Common myeloid progenitor, CD34-positive (primary cell): ENCODE results near the gene BCR.
A peak's percentile ranks its signal among the peaks of the same experiment; 100 is the strongest.

ENCODE experiments used
- CTCF ChIA-PET: fragments of 350-600 bp; sonication (Branson Sonifier 250); formaldehyde crosslinking; loops from one replicate; lab custom pipeline; 2021; ENCODE audit warnings: antibody characterized with exemption; lab: Charles Lee
- POLR2A ChIA-PET: fragments of 350-600 bp; sonication (Branson Sonifier 250); formaldehyde crosslinking; loops from one replicate; lab custom pipeline; 2021; ENCODE audit warnings: antibody characterized with exemption; lab: Charles Lee
- DNase-seq, 3 donors: peaks; one replicate each; pipeline versions ENCODE4 v3.0.0 to v3.0.0-alpha.2; 2013
- H3K27ac ChIP-seq, 2 experiments: 1 replicate in 1 of 2; 2 replicates in 1 of 2; pipeline ENCODE4 v1.7.0; 2013; ENCODE audit warnings: inconsistent platforms in 2 of 2, low read length in 2 of 2, mild to moderate bottlenecking in 2 of 2, low read depth in 1 of 2, moderate library complexity in 1 of 2; ENCODE audit not compliant: severe bottlenecking in 2 of 2, insufficient read depth in 1 of 2, poor library complexity in 1 of 2
- H3K27me3 ChIP-seq, 5 experiments: replicated peaks in 2 of 5; 1 replicate in 3 of 5; 2 replicates in 2 of 5; pipeline versions ENCODE4 v1.6.1 to v1.7.0; 2013; ENCODE audit warnings: low read length in 4 of 5, mild to moderate bottlenecking in 2 of 5, moderate library complexity in 2 of 5, inconsistent platforms in 1 of 5; ENCODE audit not compliant: insufficient read depth in 5 of 5, control insufficient read depth in 4 of 5
- H3K36me3 ChIP-seq, 4 experiments: 1 replicate in 2 of 4; 2 replicates in 2 of 4; pipeline versions ENCODE4 v1.6.1 to v1.7.0; 2013; ENCODE audit warnings: low read length in 3 of 4, control low read depth in 1 of 4, mild to moderate bottlenecking in 1 of 4; ENCODE audit not compliant: control insufficient read depth in 4 of 4, insufficient read depth in 4 of 4
- H3K4me1 ChIP-seq, 4 experiments: 1 replicate in 3 of 4; 2 replicates in 1 of 4; pipeline versions ENCODE4 v1.6.1 to v1.7.1; 2013; ENCODE audit warnings: low read length in 3 of 4, mild to moderate bottlenecking in 3 of 4, control low read depth in 1 of 4, inconsistent platforms in 1 of 4, moderate library complexity in 1 of 4; ENCODE audit not compliant: control insufficient read depth in 4 of 4, insufficient read depth in 4 of 4; ENCODE audit errors: control extremely low read depth in 1 of 4
- H3K4me3 ChIP-seq, 7 experiments: 1 replicate in 4 of 7; 2 replicates in 3 of 7; pipeline versions ENCODE4 v1.5.1 to v1.7.0; 2013; ENCODE audit warnings: mild to moderate bottlenecking in 7 of 7, low read length in 6 of 7, moderate library complexity in 6 of 7, inconsistent platforms in 2 of 7, low read depth in 2 of 7, control low read depth in 1 of 7; ENCODE audit not compliant: insufficient read depth in 4 of 7, control insufficient read depth in 1 of 7; ENCODE audit errors: extremely low read depth in 1 of 7
- H3K9me3 ChIP-seq, 5 experiments: 1 replicate in 4 of 5; 2 replicates in 1 of 5; pipeline versions ENCODE4 v1.6.1 to v1.7.1; 2013; ENCODE audit warnings: low read length in 4 of 5, mild to moderate bottlenecking in 2 of 5, inconsistent platforms in 1 of 5, low read depth in 1 of 5, moderate library complexity in 1 of 5; ENCODE audit not compliant: control insufficient read depth in 4 of 5, insufficient read depth in 2 of 5; ENCODE audit errors: control extremely low read depth in 1 of 5
- WGBS: methylation state at CpG from one replicate; pipeline ENCODE4 v1.1.5; 2013; ENCODE audit not compliant: insufficient coverage; 5-methylcytosine and 5-hydroxymethylcytosine counted together

BCR gene

GRCh38 chr22:23271597-23271908 is 91.2 kb downstream of the BCR start:
- Histone ChIP-seq H3K36me3 (peaks cover 23 to 96% (median 84%) of the 10 kb centered on the region in 4 experiments), H3K27ac (peak overlapping the region in 1 of 2 experiments; percentile 23), H3K27me3 (no peaks in the 10 kb centered on the region), H3K4me1 (peaks cover 0 to 6% (median 0%) of the 10 kb centered on the region in 4 experiments), H3K4me3 (no peak overlapping the region), H3K9me3 (no peaks in the 10 kb centered on the region)
- WGBS: 98% methylated on average over 3 of the region's 4 CpGs
- POLR2A ChIA-PET: no interaction called here
- CTCF ChIA-PET: interaction anchor here (0.9 to 2.7 kb wide), 4 partner anchors 11 to 125 kb away, joined by 3 to 11 read pairs (median 5); no protein-coding TSS in a partner anchor
- DNase-seq: no peak

- H3K4me1 ChIP-seq: peaks cover 0 to 6% (median 0%) of the 10 kb centered on the region in 4 experiments
- no peak for DNase-seq
- no peak overlapping the region for H3K27ac ChIP-seq
- CTCF ChIA-PET: interaction anchor here (0.9 to 2.7 kb wide), 5 partner anchors 10 to 100 kb away, joined by 3 to 11 read pairs (median 5); no protein-coding TSS in a partner anchor
- no peak overlapping the region for H3K4me3 ChIP-seq
- POLR2A ChIA-PET: no interaction called here
- no peaks in the 10 kb centered on the region for H3K9me3 ChIP-seq
- 99% methylated on average over 8 of the region's 8 CpGs for WGBS
- H3K27me3 ChIP-seq: no peaks in the 10 kb centered on the region
- H3K36me3 ChIP-seq: peaks cover 23 to 96% (median 86%) of the 10 kb centered on the region in 4 experiments
Measured at GRCh38 chr22:23272371-23272770, 92.1 kb downstream of the BCR start.

- H3K36me3 ChIP-seq: peaks cover 20 to 96% (median 87%) of the 10 kb centered on the region in 4 experiments
- no peaks in the 10 kb centered on the region for H3K27me3 ChIP-seq
- ChIA-PET POLR2A (no interaction called here), CTCF (interaction anchor here (0.8 to 3.5 kb wide), 6 partner anchors 9 to 101 kb away, joined by 3 to 14 read pairs (median 3); no protein-coding TSS in a partner anchor)
- no peaks in the 10 kb centered on the region for H3K9me3 ChIP-seq
- DNase-seq: no peak
- WGBS: 95% methylated on average over 7 of the region's 11 CpGs
- H3K4me1 ChIP-seq: peaks cover 0 to 6% (median 0%) of the 10 kb centered on the region in 4 experiments
- H3K27ac ChIP-seq: no peak overlapping the region
- H3K4me3 ChIP-seq: no peak overlapping the region
Measured at GRCh38 chr22:23272834-23273233, 92.5 kb downstream of the BCR start.

- H3K4me3 ChIP-seq: no peak overlapping the region
- DNase-seq: no peak
- H3K4me1 ChIP-seq: peaks cover 0 to 6% (median 0%) of the 10 kb centered on the region in 4 experiments
- peak overlapping the region in 1 of 2 experiments; percentile 25 for H3K27ac ChIP-seq
- H3K27me3 ChIP-seq: no peaks in the 10 kb centered on the region
- peaks cover 24 to 95% (median 84%) of the 10 kb centered on the region in 4 experiments for H3K36me3 ChIP-seq
- ChIA-PET POLR2A (no interaction called here), CTCF (interaction anchor here (0.8 to 3.5 kb wide), 5 partner anchors 8 to 102 kb away, joined by 3 to 14 read pairs (median 3); no protein-coding TSS in a partner anchor)
- 99% methylated on average over 8 of the region's 10 CpGs for WGBS
- no peaks in the 10 kb centered on the region for H3K9me3 ChIP-seq
Measured at GRCh38 chr22:23273445-23274145, 93.3 kb downstream of the BCR start.

GRCh38 chr22:23274146-23274526 is 93.8 kb downstream of the BCR start:
- Histone ChIP-seq H3K4me1 (peaks cover 0 to 6% (median 0%) of the 10 kb centered on the region in 4 experiments), H3K27ac (no peak overlapping the region), H3K4me3 (no peak overlapping the region), H3K27me3 (no peaks in the 10 kb centered on the region), H3K9me3 (no peaks in the 10 kb centered on the region), H3K36me3 (peaks cover 24 to 95% (median 81%) of the 10 kb centered on the region in 4 experiments)
- POLR2A ChIA-PET: no interaction called here
- CTCF ChIA-PET: interaction anchor here (1.2 to 3.5 kb wide), 2 partner anchors 95 to 98 kb away, joined by 3 to 14 read pairs; no protein-coding TSS in a partner anchor
- WGBS: 89% methylated on average over 10 of the region's 10 CpGs
- DNase-seq: no peak

GRCh38 chr22:23274891-23275694 is 94.8 kb downstream of the BCR start:
- Histone ChIP-seq H3K9me3 (no peaks in the 10 kb centered on the region), H3K27ac (no peak overlapping the region), H3K36me3 (peaks cover 24 to 95% (median 83%) of the 10 kb centered on the region in 4 experiments), H3K4me3 (no peak overlapping the region), H3K4me1 (peaks cover 0 to 2% (median 1%) of the 10 kb centered on the region in 4 experiments), H3K27me3 (no peaks in the 10 kb centered on the region)
- ChIA-PET POLR2A (no interaction called here), CTCF (interaction anchor here (1.0 to 3.5 kb wide), 4 partner anchors 15 to 99 kb away, joined by 3 to 14 read pairs (median 6); no protein-coding TSS in a partner anchor)
- DNase-seq: no peak
- 94% methylated on average over 15 of the region's 15 CpGs for WGBS
